Liver (tissue), 9 donors: ENCODE data around the gene C1QA. TPM values are rescaled to one million over a fixed set of nuclear protein-coding genes. Genes with fewer than 3 reads are reported as not detected.

Source experiments
- DNase-seq: peaks from one replicate; pipeline ENCODE4 v3.0.0-alpha.2; 2017; ENCODE audit warnings: low spot score
- H3K27ac ChIP-seq, 2 donors: one replicate each; pipeline ENCODE4 v1.7.0; 2013; ENCODE audit warnings: inconsistent platforms in 2 of 2, low read length in 2 of 2, control low read depth in 1 of 2, low read depth in 1 of 2, mild to moderate bottlenecking in 1 of 2
- H3K27me3 ChIP-seq, 4 donors: one replicate each; pipeline versions ENCODE4 v1.6.1 to v1.7.0; 2013; ENCODE audit warnings: low read length in 3 of 4, inconsistent platforms in 1 of 4, mild to moderate bottlenecking in 1 of 4, moderate library complexity in 1 of 4; ENCODE audit not compliant: control insufficient read depth in 4 of 4, insufficient read depth in 4 of 4
- H3K36me3 ChIP-seq, 4 donors: one replicate each; pipeline versions ENCODE4 v1.6.1 to v1.7.0; 2013; ENCODE audit warnings: low read length in 3 of 4, mild to moderate bottlenecking in 3 of 4, low read depth in 1 of 4, moderate library complexity in 1 of 4; ENCODE audit not compliant: control insufficient read depth in 4 of 4, insufficient read depth in 3 of 4
- H3K4me1 ChIP-seq, 4 donors: one replicate each; pipeline versions ENCODE4 v1.6.1 to v1.7.0; 2013; ENCODE audit warnings: low read length in 3 of 4, mild to moderate bottlenecking in 3 of 4, moderate library complexity in 1 of 4; ENCODE audit not compliant: control insufficient read depth in 4 of 4, insufficient read depth in 4 of 4
- H3K4me3 ChIP-seq, 3 donors: one replicate each; pipeline versions ENCODE4 v1.6.1 to v1.7.0; 2013; ENCODE audit warnings: low read length in 3 of 3, control low read depth in 1 of 3, low read depth in 1 of 3, mild to moderate bottlenecking in 1 of 3
- H3K9ac ChIP-seq, 2 donors: one replicate each; pipeline ENCODE4 v1.7.0; 2013; ENCODE audit warnings: low read length in 2 of 2, mild to moderate bottlenecking in 2 of 2, moderate library complexity in 2 of 2, control low read depth in 1 of 2, low read depth in 1 of 2
- H3K9me3 ChIP-seq, 4 donors: one replicate each; pipeline versions ENCODE4 v1.6.1 to v1.7.0; 2013; ENCODE audit warnings: low read length in 3 of 4; ENCODE audit not compliant: control insufficient read depth in 4 of 4
- EGR1 ChIP-seq, 2 donors: IDR thresholded peaks; 2 replicates each; pipeline ENCODE4 v1.6.1; 2016 to 2018; ENCODE audit warnings: antibody characterized with exemption in 2 of 2, low read depth in 2 of 2
- FOXA1 ChIP-seq: IDR thresholded peaks from 2 replicates; pipeline ENCODE4 v1.6.1; 2016; ENCODE audit warnings: antibody characterized with exemption
- FOXA2 ChIP-seq: IDR thresholded peaks from 2 replicates; pipeline ENCODE4 v1.6.1; 2016; ENCODE audit warnings: antibody characterized with exemption
- GABPA ChIP-seq, 2 donors: IDR thresholded peaks in 1 of 2; conservative IDR thresholded peaks in 1 of 2; 2 replicates each; pipeline ENCODE4 v1.6.1; 2016; ENCODE audit warnings: antibody characterized with exemption in 2 of 2, mild to moderate bottlenecking in 1 of 2, moderate library complexity in 1 of 2
- HNF4A ChIP-seq, 2 donors: conservative IDR thresholded peaks; 2 replicates each; pipeline ENCODE4 v1.6.1; 2016; ENCODE audit warnings: antibody characterized with exemption in 2 of 2, mild to moderate bottlenecking in 2 of 2
- HNF4G ChIP-seq: IDR thresholded peaks from 2 replicates; pipeline ENCODE4 v1.6.1; 2016; ENCODE audit warnings: antibody characterized with exemption
- JUND ChIP-seq, 2 donors: IDR thresholded peaks; 2 replicates each; pipeline ENCODE4 v1.6.1; 2016; ENCODE audit warnings: antibody characterized with exemption in 2 of 2
- NR2F2 ChIP-seq: IDR thresholded peaks from 2 replicates; pipeline ENCODE4 v1.6.1; 2016; ENCODE audit warnings: antibody characterized with exemption
- RAD21 ChIP-seq, 2 donors: IDR thresholded peaks; 2 replicates each; pipeline ENCODE4 v1.6.1; 2016; ENCODE audit warnings: antibody characterized with exemption in 2 of 2, mild to moderate bottlenecking in 2 of 2
- RXRA ChIP-seq, 2 donors: IDR thresholded peaks; 2 replicates each; pipeline ENCODE4 v1.6.1; 2017 to 2018; ENCODE audit warnings: antibody characterized with exemption in 2 of 2, mild to moderate bottlenecking in 1 of 2
- SP1 ChIP-seq: IDR thresholded peaks from 2 replicates; pipeline ENCODE4 v1.6.1; 2018; ENCODE audit warnings: antibody characterized with exemption, mild to moderate bottlenecking
- TAF1 ChIP-seq: conservative IDR thresholded peaks from 2 replicates; pipeline ENCODE4 v1.6.1; 2016; ENCODE audit warnings: antibody characterized with exemption, mild to moderate bottlenecking
- YY1 ChIP-seq: IDR thresholded peaks from 2 replicates; pipeline ENCODE4 v1.6.1; 2016; ENCODE audit warnings: antibody characterized with exemption, mild to moderate bottlenecking
- WGBS: extraction: QIAGEN DNeasy Blood & Tissue Kit; methylation state at CpG from one replicate; pipeline ENCODE4 v1.1.7; 2013; 5-methylcytosine and 5-hydroxymethylcytosine counted together
- polyA plus RNA-seq, 2 donors: library from polyadenylated mRNA; stranded (reverse) in 1 of 2; unstranded in 1 of 2; fragments of 200-250 nt in 1 of 2; fragments of >200 nt in 1 of 2; fragmentation: Nextera tagmentation in 1 of 2; extraction: Ambion mirVana in 1 of 2; gene quantifications; one replicate each; pipeline versions ENCODE4 v1.2.1 to v1.2.3, GENCODE V29; 2013 to 2015
- total RNA-seq, 2 donors: library from RNA; depleted of rRNA; stranded (reverse); fragments of >200 nt; gene quantifications; one replicate each; pipeline ENCODE4 v1.2.3, GENCODE V29; 2014
- TF ChIP-seq, protein P1 (sequence below): IDR thresholded peaks from 2 replicates; pipeline ENCODE4 v1.6.1; 2016; ENCODE audit warnings: antibody characterized with exemption
- TF ChIP-seq, protein P2 (sequence below): fragments of 150-350 bp; IDR thresholded peaks from 2 replicates; pipeline ENCODE4 v1.5.1; 2017; ENCODE audit warnings: improper control_type of control experiment, low read depth, low read length; ENCODE audit not compliant: missing input control
- TF ChIP-seq, protein P3 (sequence below): IDR thresholded peaks from 2 replicates; pipeline ENCODE4 v1.6.1; 2016; ENCODE audit warnings: antibody characterized with exemption, mild to moderate bottlenecking
- TF ChIP-seq, protein P4 (sequence below): IDR thresholded peaks from 2 replicates; pipeline ENCODE4 v1.6.1; 2016; ENCODE audit warnings: antibody characterized with exemption
- TF ChIP-seq, protein P5 (sequence below): IDR thresholded peaks from 2 replicates; pipeline ENCODE4 v1.6.1; 2016; ENCODE audit warnings: antibody characterized with exemption
- donor health status: healthy.
- donor health status: healthy.
- donor health status: healthy.
- donor health status: healthy.
- donor health status: healthy.

C1QA gene
- total and polyA plus RNA-seq, 4 donors = 73.0 to 243 (median 94.6) TPM

DNA sequence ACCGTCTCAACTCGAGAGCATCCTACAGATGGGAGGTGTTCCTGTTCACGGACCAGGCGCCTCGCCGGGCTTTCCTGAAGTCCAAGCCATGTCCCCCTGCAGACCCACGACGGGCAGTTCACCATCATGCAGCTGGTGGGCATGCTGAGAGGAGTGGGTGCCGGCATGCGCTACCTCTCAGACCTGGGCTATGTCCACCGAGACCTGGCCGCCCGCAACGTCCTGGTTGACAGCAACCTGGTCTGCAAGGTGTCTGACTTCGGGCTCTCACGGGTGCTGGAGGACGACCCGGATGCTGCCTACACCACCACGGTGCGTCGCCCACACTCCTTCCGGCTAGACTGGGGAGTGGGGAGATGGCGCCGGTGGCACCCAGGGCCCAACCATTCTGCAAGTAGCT lies 37.7 kb upstream of the C1QA start:
- WGBS = 73% methylated on average over 24 of the region's 24 CpGs
- Histone ChIP-seq H3K27me3 (peaks cover 0 to 3% (median under 1%) of the 10 kb centered on the region in 4 donors), H3K9ac (no peak overlapping the region), H3K36me3 (no peaks in the 10 kb centered on the region), H3K27ac (no peak overlapping the region), H3K4me3 (no peak overlapping the region), H3K4me1 (no peaks in the 10 kb centered on the region), H3K9me3 (no peaks in the 10 kb centered on the region)
- TF ChIP-seq, protein P1, sequence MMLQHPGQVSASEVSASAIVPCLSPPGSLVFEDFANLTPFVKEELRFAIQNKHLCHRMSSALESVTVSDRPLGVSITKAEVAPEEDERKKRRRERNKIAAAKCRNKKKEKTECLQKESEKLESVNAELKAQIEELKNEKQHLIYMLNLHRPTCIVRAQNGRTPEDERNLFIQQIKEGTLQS = no peak
- TF ChIP-seq EGR1 (IDR thresholded peaks at IDR 0.05; ENCODE audit: low read depth in 2 of 2) (no peak), RXRA (IDR thresholded peaks at IDR 0.05) (no peak), JUND (IDR thresholded peaks at IDR 0.05) (no peak), YY1 (no peak), HNF4A (conservative IDR thresholded peaks at IDR 0.05) (no peak), SP1 (no peak), RAD21 (IDR thresholded peaks at IDR 0.05) (no peak), FOXA1 (no peak), GABPA (IDR thresholded peaks at IDR 0.05 in 1 of 2, conservative IDR thresholded peaks at IDR 0.05 in 1 of 2) (no peak), FOXA2 (no peak), TAF1 (no peak), NR2F2 (no peak), HNF4G (no peak)
- TF ChIP-seq, protein P2, sequence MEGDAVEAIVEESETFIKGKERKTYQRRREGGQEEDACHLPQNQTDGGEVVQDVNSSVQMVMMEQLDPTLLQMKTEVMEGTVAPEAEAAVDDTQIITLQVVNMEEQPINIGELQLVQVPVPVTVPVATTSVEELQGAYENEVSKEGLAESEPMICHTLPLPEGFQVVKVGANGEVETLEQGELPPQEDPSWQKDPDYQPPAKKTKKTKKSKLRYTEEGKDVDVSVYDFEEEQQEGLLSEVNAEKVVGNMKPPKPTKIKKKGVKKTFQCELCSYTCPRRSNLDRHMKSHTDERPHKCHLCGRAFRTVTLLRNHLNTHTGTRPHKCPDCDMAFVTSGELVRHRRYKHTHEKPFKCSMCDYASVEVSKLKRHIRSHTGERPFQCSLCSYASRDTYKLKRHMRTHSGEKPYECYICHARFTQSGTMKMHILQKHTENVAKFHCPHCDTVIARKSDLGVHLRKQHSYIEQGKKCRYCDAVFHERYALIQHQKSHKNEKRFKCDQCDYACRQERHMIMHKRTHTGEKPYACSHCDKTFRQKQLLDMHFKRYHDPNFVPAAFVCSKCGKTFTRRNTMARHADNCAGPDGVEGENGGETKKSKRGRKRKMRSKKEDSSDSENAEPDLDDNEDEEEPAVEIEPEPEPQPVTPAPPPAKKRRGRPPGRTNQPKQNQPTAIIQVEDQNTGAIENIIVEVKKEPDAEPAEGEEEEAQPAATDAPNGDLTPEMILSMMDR = no peak
- TF ChIP-seq, protein P3, sequence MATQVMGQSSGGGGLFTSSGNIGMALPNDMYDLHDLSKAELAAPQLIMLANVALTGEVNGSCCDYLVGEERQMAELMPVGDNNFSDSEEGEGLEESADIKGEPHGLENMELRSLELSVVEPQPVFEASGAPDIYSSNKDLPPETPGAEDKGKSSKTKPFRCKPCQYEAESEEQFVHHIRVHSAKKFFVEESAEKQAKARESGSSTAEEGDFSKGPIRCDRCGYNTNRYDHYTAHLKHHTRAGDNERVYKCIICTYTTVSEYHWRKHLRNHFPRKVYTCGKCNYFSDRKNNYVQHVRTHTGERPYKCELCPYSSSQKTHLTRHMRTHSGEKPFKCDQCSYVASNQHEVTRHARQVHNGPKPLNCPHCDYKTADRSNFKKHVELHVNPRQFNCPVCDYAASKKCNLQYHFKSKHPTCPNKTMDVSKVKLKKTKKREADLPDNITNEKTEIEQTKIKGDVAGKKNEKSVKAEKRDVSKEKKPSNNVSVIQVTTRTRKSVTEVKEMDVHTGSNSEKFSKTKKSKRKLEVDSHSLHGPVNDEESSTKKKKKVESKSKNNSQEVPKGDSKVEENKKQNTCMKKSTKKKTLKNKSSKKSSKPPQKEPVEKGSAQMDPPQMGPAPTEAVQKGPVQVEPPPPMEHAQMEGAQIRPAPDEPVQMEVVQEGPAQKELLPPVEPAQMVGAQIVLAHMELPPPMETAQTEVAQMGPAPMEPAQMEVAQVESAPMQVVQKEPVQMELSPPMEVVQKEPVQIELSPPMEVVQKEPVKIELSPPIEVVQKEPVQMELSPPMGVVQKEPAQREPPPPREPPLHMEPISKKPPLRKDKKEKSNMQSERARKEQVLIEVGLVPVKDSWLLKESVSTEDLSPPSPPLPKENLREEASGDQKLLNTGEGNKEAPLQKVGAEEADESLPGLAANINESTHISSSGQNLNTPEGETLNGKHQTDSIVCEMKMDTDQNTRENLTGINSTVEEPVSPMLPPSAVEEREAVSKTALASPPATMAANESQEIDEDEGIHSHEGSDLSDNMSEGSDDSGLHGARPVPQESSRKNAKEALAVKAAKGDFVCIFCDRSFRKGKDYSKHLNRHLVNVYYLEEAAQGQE = no peak
- TF ChIP-seq, protein P4, sequence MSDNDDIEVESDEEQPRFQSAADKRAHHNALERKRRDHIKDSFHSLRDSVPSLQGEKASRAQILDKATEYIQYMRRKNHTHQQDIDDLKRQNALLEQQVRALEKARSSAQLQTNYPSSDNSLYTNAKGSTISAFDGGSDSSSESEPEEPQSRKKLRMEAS = no peak
- TF ChIP-seq, protein P5, sequence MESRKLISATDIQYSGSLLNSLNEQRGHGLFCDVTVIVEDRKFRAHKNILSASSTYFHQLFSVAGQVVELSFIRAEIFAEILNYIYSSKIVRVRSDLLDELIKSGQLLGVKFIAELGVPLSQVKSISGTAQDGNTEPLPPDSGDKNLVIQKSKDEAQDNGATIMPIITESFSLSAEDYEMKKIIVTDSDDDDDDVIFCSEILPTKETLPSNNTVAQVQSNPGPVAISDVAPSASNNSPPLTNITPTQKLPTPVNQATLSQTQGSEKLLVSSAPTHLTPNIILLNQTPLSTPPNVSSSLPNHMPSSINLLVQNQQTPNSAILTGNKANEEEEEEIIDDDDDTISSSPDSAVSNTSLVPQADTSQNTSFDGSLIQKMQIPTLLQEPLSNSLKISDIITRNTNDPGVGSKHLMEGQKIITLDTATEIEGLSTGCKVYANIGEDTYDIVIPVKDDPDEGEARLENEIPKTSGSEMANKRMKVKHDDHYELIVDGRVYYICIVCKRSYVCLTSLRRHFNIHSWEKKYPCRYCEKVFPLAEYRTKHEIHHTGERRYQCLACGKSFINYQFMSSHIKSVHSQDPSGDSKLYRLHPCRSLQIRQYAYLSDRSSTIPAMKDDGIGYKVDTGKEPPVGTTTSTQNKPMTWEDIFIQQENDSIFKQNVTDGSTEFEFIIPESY = no peak
- no peak for DNase-seq
